PC-9 (cell line): ENCODE data around the gene PIP5K1B.

Source experiments
- EZH2 ChIP-seq: fragments of 200-600 bp; sonication (generic); IDR thresholded peaks from 2 replicates; pipeline ENCODE4 v1.8.0; 2017; ENCODE audit warnings: antibody characterized with exemption, low read depth
- TF ChIP-seq, protein P1 (sequence below): fragments of 200-600 bp; sonication (generic); conservative IDR thresholded peaks from 2 replicates; pipeline ENCODE4 v1.6.1; 2017; ENCODE audit warnings: mixed run types, antibody characterized with exemption, mild to moderate bottlenecking, moderate library complexity

DNA sequence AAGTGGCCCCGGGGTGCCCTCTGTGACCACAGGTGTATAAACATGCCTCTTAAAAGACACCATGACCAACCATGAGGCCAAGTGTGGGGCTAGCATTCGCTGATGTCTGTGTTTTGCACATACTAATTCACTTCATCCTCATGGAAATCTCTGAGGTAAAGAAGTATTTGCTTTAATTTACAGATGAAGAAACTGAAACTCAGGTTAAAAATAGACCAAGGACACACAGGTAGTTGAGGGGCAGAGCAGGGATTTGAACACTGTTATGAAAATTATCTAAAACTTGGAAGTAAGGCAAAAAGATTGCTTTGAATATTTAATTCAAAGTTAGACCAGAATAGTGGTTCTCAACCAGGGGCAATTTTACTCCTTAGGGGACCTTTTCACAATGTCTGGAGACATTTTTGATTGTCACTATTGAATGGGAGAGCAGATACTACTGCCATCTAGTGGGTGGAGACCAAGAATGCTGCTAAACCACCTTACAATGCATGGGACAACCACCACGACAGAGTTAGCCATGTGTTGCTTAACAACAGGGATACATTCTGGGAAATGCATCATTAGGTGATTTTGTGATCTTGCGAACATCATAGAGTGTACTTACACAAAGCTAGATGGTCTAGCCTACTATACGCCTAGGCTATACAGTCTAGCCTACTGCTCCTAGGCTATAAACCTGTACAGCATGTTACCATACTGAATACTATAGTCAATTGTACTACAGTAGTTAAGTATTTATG, 322.5 kb downstream of the PIP5K1B start:
- TF ChIP-seq, protein P1, sequence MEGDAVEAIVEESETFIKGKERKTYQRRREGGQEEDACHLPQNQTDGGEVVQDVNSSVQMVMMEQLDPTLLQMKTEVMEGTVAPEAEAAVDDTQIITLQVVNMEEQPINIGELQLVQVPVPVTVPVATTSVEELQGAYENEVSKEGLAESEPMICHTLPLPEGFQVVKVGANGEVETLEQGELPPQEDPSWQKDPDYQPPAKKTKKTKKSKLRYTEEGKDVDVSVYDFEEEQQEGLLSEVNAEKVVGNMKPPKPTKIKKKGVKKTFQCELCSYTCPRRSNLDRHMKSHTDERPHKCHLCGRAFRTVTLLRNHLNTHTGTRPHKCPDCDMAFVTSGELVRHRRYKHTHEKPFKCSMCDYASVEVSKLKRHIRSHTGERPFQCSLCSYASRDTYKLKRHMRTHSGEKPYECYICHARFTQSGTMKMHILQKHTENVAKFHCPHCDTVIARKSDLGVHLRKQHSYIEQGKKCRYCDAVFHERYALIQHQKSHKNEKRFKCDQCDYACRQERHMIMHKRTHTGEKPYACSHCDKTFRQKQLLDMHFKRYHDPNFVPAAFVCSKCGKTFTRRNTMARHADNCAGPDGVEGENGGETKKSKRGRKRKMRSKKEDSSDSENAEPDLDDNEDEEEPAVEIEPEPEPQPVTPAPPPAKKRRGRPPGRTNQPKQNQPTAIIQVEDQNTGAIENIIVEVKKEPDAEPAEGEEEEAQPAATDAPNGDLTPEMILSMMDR, result peak; percentile 72
- TF ChIP-seq EZH2, result no peak
